Measurements from ENCODE around the gene LYST.

GRCh38 chr1:235863699-235864093, 3.0 kb downstream of the LYST start:
- TF ChIP-seq CTCF (IDR thresholded peaks at IDR 0.05): no peak
- no peak for TF ChIP-seq POLR2AphosphoS5 (IDR thresholded peaks at IDR 0.05)
- TF ChIP-seq POLR2A (IDR thresholded peaks at IDR 0.05): no peak
- no peak for TF ChIP-seq EP300 (IDR thresholded peaks at IDR 0.05)

Data from sigmoid colon (tissue), 4 donors.